ENCODE data around the gene RNF5. TPM values are rescaled to one million over a fixed set of nuclear protein-coding genes. Genes with fewer than 3 reads are reported as not detected.

Gene RNF5
- total and polyA plus RNA-seq, 10 of the 15 experiments (the other 5 are each of a cell fraction or from before 2014, with no cell fraction given), result 31.4 to 114 (median 62.8) TPM

DNA sequence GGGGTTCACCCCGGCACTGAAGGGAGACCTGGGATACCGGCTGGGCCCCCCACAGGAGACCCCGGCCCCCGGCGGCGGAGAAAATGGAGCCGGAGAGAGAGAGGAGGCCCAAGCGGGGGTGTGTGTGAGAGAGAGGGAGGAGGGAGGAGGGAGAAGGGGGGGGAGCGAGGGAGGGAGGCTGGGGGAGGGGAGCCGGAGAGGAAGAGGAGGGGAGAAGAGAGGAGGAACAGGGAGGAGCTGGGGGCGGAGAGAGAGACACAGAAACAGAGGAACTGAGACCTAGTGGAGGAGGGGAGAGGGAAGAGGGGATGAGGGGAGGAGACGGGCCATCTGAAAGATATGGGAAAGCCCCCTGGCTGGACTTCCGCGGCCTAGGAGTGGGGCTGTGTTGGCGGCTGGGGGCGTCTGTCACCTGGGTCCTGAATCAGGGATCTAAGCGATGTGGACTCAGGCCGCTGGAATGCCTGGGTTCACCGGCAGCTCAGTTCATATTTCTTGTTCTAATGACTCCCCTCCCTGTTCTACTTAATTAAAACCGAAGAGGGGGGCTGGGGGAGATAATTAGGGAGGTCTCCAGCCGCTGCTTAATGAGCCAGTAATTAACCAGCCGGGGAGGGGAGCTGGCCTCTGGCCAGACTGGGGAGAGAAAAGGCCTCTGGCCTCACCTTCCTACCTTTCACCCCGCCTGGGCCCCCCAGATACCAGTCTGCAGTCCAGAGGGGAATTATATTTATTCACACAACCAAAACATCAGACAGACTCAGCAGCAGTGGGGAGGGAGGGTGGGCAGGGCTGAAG, 12.0 kb downstream of the RNF5 start, which contains the start of gene PBX2:
Gene PBX2, minus strand, starts transcription at position 149 of the 798 bp plus-strand sequence. CDS start 287 bp downstream, outside the sequence.
- DNase-seq (ENCODE audit: low read depth, low spot score) (peak; percentile 91), FAIRE-seq (peak; percentile 76), ATAC-seq (peak; percentile 79)
- no peaks in the 10 kb centered on the region for H4K20me1 ChIP-seq (ENCODE audit: control insufficient read depth, insufficient read depth)
- peak within 1 kb of the TSS; percentile 99 for H3K4me2 ChIP-seq (ENCODE audit: control insufficient read depth, insufficient read depth)
- BruUV-seq (replicated peaks), result TSS peak; percentile 93
- RAD21 ChIA-PET (ENCODE audit: unreplicated experiment), result interaction anchor here (1.0 to 3.7 kb wide), 5 partner anchors 11 to 61 kb away, joined by 3 to 27 read pairs (median 6); partner anchors contain the start of genes ATF6B, FKBPL, PRRT1 and RNF5
- intact Hi-C loops (cut with micrococcal nuclease; ENCODE audit: unreplicated experiment), result loop anchor here (1.0 to 2.0 kb wide), 2 partner anchors 13 to 60 kb away; partner anchors contain the start of genes AGPAT1 and FKBPL
- H3K79me2 ChIP-seq (ENCODE audit: control insufficient read depth, insufficient read depth, low read length), result peaks cover 59% of the 10 kb centered on the region
- no peaks in the 10 kb centered on the region for H3K27me3 ChIP-seq (replicated peaks in 1 of 2; ENCODE audit: control insufficient read depth in 2 of 2, insufficient read depth in 2 of 2, low read length in 1 of 2)
- H3K9me3 ChIP-seq (replicated peaks; ENCODE audit: control insufficient read depth, insufficient read depth, low read length), result no peaks in the 10 kb centered on the region
- in situ Hi-C loops (cut with MboI), result no loop called here
- peaks cover 39% of the 10 kb centered on the region for H3K4me1 ChIP-seq (ENCODE audit: control insufficient read depth, insufficient read depth, low read length)
- POLR2A ChIA-PET, result interaction anchor here (0.6 to 7.0 kb wide), 8 partner anchors 12 to 956 kb away, joined by 3 to 123 read pairs (median 4); partner anchors contain the start of genes AGPAT1, ATF6B, EGFL8 and FKBPL
- CTCF ChIA-PET, result interaction anchor here (0.8 to 1.0 kb wide), 3 partner anchors 11 to 71 kb away, joined by 3 to 4 read pairs (median 3); no protein-coding TSS in a partner anchor
- 2% methylated on average over 13 of the region's 23 CpGs for WGBS (ENCODE audit: insufficient coverage, insufficient replicate concordance, low lambda C conversion rate, missing lambda C conversion rate)
- H3K4me3 ChIP-seq, result peak within 1 kb of the TSS; percentile 90
- peak within 1 kb of the TSS; percentile 99 for H3K9ac ChIP-seq (ENCODE audit: control insufficient read depth, insufficient read depth, low read length)
- SMC1A ChIA-PET (ENCODE audit: uncharacterized antibody, unreplicated experiment), result interaction anchor here (4.2 to 4.3 kb wide), 2 partner anchors 13 to 61 kb away, joined by 24 to 41 read pairs; partner anchors contain the start of genes AGPAT1, ATF6B, FKBPL and RNF5
- no peak within 1 kb of the TSS for H2AFZ ChIP-seq (ENCODE audit: control insufficient read depth, low read depth, low read length)
- H3K36me3 ChIP-seq (ENCODE audit: control insufficient read depth in 2 of 2, insufficient read depth in 2 of 2, low read length in 1 of 2), result peaks cover 0 to 6% of the 10 kb centered on the region in 2 experiments; a peak in 3 of 4 replicates
- peak within 1 kb of the TSS; percentile 100 for H3K27ac ChIP-seq (ENCODE audit: control insufficient read depth, insufficient read depth)
- peak; percentile 93 for TF ChIP-seq SPI1 (IDR thresholded peaks at IDR 0.05; ENCODE audit: borderline replicate concordance, insufficient read depth, low read depth, low read length)
- TF ChIP-seq ZNF622 (IDR thresholded peaks at IDR 0.05), result no peak
- TF ChIP-seq, protein P1, sequence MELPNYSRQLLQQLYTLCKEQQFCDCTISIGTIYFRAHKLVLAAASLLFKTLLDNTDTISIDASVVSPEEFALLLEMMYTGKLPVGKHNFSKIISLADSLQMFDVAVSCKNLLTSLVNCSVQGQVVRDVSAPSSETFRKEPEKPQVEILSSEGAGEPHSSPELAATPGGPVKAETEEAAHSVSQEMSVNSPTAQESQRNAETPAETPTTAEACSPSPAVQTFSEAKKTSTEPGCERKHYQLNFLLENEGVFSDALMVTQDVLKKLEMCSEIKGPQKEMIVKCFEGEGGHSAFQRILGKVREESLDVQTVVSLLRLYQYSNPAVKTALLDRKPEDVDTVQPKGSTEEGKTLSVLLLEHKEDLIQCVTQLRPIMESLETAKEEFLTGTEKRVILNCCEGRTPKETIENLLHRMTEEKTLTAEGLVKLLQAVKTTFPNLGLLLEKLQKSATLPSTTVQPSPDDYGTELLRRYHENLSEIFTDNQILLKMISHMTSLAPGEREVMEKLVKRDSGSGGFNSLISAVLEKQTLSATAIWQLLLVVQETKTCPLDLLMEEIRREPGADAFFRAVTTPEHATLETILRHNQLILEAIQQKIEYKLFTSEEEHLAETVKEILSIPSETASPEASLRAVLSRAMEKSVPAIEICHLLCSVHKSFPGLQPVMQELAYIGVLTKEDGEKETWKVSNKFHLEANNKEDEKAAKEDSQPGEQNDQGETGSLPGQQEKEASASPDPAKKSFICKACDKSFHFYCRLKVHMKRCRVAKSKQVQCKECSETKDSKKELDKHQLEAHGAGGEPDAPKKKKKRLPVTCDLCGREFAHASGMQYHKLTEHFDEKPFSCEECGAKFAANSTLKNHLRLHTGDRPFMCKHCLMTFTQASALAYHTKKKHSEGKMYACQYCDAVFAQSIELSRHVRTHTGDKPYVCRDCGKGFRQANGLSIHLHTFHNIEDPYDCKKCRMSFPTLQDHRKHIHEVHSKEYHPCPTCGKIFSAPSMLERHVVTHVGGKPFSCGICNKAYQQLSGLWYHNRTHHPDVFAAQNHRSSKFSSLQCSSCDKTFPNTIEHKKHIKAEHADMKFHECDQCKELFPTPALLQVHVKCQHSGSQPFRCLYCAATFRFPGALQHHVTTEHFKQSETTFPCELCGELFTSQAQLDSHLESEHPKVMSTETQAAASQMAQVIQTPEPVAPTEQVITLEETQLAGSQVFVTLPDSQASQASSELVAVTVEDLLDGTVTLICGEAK (IDR thresholded peaks at IDR 0.05; ENCODE audit: borderline replicate concordance), result peak; percentile 16; the same call in 1 of the 2 replicates
- TF ChIP-seq, protein P2, sequence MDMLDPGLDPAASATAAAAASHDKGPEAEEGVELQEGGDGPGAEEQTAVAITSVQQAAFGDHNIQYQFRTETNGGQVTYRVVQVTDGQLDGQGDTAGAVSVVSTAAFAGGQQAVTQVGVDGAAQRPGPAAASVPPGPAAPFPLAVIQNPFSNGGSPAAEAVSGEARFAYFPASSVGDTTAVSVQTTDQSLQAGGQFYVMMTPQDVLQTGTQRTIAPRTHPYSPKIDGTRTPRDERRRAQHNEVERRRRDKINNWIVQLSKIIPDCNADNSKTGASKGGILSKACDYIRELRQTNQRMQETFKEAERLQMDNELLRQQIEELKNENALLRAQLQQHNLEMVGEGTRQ (IDR thresholded peaks at IDR 0.05; ENCODE audit: borderline replicate concordance, low read depth, low read length), result no peak
- 0 out of 2 replicates have a peak, but pooled peaks have one; percentile 50 for TF ChIP-seq NR2F1 (conservative IDR thresholded peaks at IDR 0.05)
- no peak; the same call in 1 of the 2 replicates for TF ChIP-seq ZBED1 (IDR thresholded peaks at IDR 0.05; ENCODE audit: borderline replicate concordance)
- TF ChIP-seq IKZF2 (IDR thresholded peaks at IDR 0.05), result peak; percentile 93 to 96
- peak; percentile 89 for TF ChIP-seq RELA (IDR thresholded peaks at IDR 0.05; ENCODE audit: borderline replicate concordance, partially characterized antibody)
- TF ChIP-seq, protein P3, sequence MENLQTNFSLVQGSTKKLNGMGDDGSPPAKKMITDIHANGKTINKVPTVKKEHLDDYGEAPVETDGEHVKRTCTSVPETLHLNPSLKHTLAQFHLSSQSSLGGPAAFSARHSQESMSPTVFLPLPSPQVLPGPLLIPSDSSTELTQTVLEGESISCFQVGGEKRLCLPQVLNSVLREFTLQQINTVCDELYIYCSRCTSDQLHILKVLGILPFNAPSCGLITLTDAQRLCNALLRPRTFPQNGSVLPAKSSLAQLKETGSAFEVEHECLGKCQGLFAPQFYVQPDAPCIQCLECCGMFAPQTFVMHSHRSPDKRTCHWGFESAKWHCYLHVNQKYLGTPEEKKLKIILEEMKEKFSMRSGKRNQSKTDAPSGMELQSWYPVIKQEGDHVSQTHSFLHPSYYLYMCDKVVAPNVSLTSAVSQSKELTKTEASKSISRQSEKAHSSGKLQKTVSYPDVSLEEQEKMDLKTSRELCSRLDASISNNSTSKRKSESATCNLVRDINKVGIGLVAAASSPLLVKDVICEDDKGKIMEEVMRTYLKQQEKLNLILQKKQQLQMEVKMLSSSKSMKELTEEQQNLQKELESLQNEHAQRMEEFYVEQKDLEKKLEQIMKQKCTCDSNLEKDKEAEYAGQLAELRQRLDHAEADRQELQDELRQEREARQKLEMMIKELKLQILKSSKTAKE (IDR thresholded peaks at IDR 0.05; ENCODE audit: low read depth, poor library complexity, severe bottlenecking), result peak; percentile 77
- TF ChIP-seq MEF2A (IDR thresholded peaks at IDR 0.05; ENCODE audit: insufficient read depth, low read depth, low read length), result no peak
- TF ChIP-seq ESRRA (IDR thresholded peaks at IDR 0.05; ENCODE audit: low read length), result no peak
- TF ChIP-seq EED (IDR thresholded peaks at IDR 0.05; ENCODE audit: low read depth), result peak; percentile 81
- TF ChIP-seq SMARCA5 (IDR thresholded peaks at IDR 0.05), result no peak
- TF ChIP-seq NFIC (IDR thresholded peaks at IDR 0.05; ENCODE audit: low read depth, low read length), result no peak

Measured in GM12878 (cell line).